22Rv1 (cell line): Measurements from ENCODE around the gene LMAN2.
A peak's percentile ranks its signal among the peaks of the same experiment; 100 is the strongest.

Experiments used
- H3K27ac ChIP-seq: fragments of 450-650 bp; 2 replicates; pipeline ENCODE4 v1.5.1; 2017
- CTCF ChIP-seq: fragments of 450-650 bp; IDR thresholded peaks from 2 replicates; pipeline ENCODE4 v1.5.1; 2017; ENCODE audit warnings: mild to moderate bottlenecking
- ZFX ChIP-seq: fragments of 450-650 bp; IDR thresholded peaks from 2 replicates; pipeline ENCODE4 v1.6.1; 2017; ENCODE audit warnings: antibody characterized with exemption, borderline replicate concordance

LMAN2 gene

GRCh38 chr5:177338251-177339106, 13.0 kb downstream of the LMAN2 start:
- TF ChIP-seq ZFX (no peak), CTCF (no peak)
- H3K27ac ChIP-seq = peak overlapping the region; percentile 31; the same call in 1 of the 2 replicates

- no peak overlapping the region for H3K27ac ChIP-seq
- TF ChIP-seq ZFX (no peak), CTCF (no peak)
Measured at GRCh38 chr5:177336603-177337494, 14.6 kb downstream of the LMAN2 start.

- TF ChIP-seq ZFX (no peak), CTCF (peak; percentile 56)
Measured at GRCh38 chr5:177336112-177336511, 15.4 kb downstream of the LMAN2 start.

GRCh38 chr5:177335701-177336065, 15.8 kb downstream of the LMAN2 start:
- no peak overlapping the region for H3K27ac ChIP-seq
- TF ChIP-seq CTCF (no peak), ZFX (no peak)

More at GRCh38 chr5:177336112-177336511, 15.4 kb downstream of the LMAN2 start:
- no peak overlapping the region for H3K27ac ChIP-seq

GRCh38 chr5:177334781-177335700, 16.4 kb downstream of the LMAN2 start:
- no peak for TF ChIP-seq ZFX
- no peak for TF ChIP-seq CTCF
- no peak overlapping the region for H3K27ac ChIP-seq

- no peak overlapping the region for H3K27ac ChIP-seq
- TF ChIP-seq CTCF (no peak), ZFX (no peak)
Measured at GRCh38 chr5:177334155-177334551, 17.3 kb downstream of the LMAN2 start.
